DMS53 (cell line): ENCODE measurements around the gene NFKBIB.

ENCODE experiments used
- DNase-seq: peaks from one replicate; lab custom pipeline; 2025; lab: John Stamatoyannopoulos, UW

Gene NFKBIB

DNA sequence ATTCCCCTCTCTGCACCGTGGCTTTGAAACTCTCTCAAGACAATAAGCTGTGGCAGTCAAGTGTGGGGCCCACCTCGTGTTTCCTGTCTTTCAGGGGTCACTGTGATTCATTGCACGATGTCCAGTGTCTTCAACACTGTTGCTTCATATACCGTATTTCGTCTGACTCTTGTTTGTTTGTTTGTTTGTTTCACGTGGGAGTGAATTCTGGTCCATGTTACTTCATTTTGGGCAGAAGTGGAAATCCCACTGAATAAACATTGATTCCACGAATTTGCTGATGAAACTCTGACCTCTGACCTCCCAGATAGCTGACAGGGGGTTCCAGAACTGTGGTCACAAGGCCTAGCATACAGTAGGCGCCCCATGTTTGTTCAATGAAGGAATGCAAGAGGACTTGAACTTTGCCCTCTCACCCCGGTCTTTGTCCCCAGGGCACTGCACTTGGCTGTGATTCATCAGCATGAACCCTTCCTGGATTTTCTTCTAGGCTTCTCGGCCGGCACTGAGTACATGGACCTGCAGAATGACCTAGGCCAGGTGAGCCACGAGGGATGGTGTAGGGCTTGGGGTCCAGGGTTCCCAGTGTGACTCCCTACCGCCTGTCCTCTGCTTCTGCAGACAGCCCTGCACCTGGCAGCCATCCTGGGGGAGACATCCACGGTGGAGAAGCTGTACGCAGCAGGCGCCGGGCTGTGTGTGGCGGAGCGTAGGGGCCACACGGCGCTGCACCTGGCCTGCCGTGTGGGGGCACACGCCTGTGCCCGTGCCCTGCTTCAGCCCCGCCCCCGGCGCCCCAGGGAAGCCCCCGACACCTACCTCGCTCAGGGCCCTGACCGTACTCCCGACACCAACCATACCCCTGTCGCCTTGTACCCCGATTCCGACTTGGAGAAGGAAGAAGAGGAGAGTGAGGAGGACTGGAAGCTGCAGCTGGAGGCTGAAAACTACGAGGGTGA lies 5.1 kb downstream of the NFKBIB start:
- no peak for DNase-seq

DNA sequence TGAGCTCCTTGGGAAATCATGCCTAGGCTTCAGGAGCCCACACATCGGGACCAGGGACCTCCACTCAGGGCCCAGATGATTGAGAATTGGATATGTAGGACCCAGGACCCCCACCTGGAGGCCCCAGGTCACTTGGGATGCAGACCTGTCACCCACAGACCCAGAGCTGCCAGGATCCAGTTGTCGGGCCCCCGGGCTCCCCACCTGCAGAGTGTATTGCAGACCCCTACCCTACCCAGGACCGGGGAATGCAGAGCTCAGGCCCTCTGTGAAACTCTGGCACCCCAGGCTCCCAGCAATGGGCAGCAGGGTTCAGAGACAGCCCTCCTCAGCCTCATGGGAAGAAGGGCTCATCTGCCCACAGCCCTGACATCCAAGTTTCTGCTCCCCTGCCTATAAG lies 5.9 kb downstream of the NFKBIB start:
- no peak for DNase-seq

- DNase-seq = no peak
Measured at GRCh38 chr19:38907227-38907626, 7.5 kb downstream of the NFKBIB start.

- DNase-seq = no peak
Measured at GRCh38 chr19:38907670-38908069, 7.9 kb downstream of the NFKBIB start.

DNA sequence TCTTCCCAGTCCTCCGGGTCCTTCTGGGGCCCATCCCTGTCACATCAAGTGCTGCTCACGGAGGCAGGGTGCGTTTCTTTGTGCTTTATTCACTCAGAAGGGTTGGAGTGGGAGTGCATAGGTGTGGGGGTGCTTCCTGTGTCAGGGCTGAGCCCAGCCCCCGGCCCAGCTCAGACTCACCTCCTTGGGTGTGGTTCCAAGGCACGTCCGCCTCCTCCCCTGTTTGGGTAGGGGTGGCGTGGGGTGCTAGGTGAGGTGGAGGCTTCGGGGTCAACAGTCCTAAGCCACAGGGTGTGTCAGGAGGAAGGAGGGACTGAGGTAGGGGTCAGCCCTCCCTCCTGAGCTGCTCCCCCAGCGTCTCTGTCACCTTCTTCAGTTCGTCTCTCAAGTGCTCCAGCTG lies 9.1 kb downstream of the NFKBIB start:
- no peak for DNase-seq

- DNase-seq = no peak
Measured at GRCh38 chr19:38910488-38910887, 10.7 kb downstream of the NFKBIB start.

DNA sequence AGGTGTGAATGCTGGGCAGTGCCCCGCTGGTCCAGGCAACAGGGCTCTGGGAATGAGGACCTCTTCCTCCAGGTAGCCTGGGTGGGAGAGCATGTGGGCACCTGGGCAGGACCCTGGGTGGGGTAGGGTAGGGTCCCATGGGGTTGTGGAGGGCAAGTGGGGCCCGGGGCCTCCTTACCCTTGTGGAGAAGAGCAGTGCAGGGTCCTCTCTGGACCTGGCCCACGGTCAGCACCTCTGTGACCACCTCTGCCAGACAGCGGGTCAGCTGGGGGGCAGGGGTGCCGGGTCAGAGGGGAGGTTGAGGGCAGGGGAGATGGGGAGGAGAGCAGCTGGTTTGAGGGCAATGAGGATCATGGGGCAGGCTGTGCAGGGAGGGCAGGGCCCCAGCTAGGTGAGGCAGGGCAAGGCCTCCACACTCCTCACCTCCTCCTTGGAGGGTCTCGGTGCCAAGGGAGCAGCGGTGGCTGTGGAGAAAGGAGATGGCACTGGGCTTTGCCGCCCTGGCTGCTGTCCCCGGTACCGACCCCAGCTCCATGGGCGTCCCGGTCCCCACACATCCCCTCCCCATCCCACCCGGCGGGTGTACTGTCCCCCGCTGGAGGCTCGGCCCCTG lies 11.7 kb downstream of the NFKBIB start:
- no peak for DNase-seq

DNA sequence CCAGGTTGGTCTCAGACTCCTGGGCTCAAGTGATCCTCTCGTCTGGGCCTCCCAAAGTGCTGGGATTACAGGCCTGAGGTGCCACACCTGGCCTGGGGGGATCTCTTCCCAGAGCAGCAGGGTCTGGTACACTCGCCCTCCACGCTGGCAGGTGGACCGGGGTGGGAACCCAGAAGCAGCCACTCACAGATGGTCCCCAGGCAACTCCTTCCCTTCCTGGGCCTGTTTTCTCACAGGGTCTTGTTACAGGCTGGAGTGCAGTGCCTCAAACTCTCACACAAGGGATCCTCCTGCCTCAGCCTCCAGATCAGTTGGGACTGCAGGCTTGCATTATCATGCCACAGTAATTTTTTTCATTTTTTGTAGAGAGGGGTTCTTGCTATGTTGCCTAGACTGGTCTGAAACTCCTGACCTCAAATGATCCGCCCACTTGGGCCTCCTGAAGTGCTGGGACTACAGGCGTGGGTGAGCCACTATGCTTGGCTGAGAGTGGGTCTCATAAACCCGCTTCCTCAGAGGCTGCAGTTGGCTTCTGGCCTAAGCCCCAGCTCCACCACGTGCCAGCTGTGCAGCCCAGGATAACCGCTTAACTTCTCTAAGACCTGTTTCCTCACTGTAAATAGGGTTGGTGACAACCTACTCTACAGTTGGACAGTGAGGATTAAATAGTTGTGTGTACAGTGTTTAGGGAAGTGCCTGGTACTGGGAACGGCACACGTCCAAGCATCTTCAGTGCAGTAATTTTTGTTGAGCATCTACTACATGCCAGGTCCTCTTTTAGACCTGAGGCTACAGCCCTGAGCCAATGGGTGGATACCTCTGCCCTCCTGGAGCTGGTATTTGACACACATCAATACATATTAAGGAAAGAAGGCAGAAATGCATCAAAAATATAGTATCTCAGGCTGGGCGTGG lies 13.1 kb downstream of the NFKBIB start:
- no peak for DNase-seq

DNA sequence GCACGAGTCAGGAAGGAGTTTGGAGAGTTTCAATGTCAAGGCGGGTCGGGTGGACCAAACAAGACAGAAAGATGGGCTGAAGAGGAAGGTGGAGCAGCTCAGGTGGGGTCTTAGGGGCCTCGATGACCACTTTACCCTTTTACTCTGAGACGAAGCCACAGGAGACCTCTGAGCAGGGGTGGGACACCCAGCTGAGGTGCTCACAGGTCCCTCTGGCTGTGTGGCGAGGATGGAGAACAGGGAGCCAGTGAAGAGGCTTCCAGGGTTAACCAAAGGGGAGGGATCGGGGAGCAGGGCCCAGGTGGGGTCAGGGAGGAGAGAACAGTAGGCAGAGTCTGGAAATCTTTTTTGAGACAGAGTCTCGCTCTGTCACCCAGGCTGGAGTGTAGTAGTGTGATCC lies 14.2 kb downstream of the NFKBIB start:
- no peak for DNase-seq

DNA sequence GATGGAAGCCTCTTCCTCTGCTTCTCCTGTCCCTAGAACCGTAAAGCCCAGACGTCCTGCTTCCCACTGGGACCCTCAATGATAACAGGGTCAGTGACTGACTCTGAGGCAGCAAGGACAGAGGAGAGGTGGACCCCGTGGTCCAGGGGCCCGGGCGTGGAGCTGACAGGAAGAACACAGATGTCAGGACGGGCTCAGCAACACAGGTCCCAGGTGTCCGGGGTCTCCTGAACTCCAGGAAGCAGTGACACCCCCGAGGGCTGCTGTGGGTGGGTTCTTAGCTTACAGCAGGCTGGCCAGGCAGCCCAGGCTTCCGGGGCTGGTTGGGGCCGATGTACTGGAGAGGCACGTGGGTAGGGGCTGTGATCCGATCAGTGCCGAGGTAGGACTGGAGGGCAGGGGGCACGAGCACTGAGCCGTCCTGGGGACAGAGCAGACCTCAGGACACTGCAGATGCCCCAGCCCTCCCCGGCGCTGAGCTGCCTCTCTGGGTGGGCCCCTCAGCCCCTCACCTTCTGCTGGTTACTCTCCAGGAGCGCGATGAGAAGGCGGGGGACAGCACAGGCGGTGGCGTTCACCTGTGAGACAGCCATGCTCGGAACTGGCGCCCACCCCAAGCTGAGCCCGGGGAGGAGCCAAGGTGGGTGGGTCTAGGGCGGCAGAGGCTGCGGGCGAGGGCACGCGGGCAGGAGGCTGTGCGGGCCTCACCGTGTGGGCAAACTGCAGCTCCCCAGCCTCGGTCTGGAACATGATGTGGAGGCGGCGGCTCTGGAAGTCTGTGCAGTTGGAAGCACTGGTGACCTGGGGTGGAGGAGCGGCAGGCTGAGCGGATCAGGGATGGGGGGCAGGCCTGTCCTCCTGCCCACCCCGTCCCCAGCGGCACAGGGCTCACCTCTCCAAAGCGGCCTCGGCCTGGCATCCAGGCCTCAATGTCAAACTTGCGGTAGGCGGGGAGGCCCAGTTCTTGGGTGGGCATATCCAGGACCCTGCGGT lies 15.9 kb downstream of the NFKBIB start:
- DNase-seq = no peak

DNA sequence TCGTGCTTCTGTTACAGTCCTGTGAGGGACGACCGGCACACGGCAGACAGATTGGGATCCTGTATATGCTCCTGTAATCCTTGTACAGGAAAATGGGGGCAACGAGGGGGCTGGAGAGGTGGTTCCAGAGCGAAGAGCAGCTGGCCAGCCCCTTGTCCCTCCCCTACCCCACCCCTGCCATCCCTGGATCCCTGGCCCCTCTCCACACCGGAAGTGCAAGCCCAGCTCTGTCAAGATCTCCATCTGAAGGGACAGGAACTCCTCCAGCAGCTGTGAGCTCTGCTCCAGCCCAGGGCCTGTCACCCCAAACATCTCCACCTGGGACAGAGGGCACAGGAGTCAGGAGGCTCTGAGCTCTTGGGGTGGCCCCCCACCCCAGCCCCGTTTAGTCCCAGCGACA lies 17.7 kb downstream of the NFKBIB start:
- no peak for DNase-seq

GRCh38 chr19:38917921-38918491 lies 18.2 kb downstream of the NFKBIB start:
- DNase-seq = peak; percentile 61

- DNase-seq = no peak
Measured at GRCh38 chr19:38918526-38918925, 18.8 kb downstream of the NFKBIB start.

- no peak for DNase-seq
Measured at GRCh38 chr19:38919837-38920601, 20.2 kb downstream of the NFKBIB start.

DNA sequence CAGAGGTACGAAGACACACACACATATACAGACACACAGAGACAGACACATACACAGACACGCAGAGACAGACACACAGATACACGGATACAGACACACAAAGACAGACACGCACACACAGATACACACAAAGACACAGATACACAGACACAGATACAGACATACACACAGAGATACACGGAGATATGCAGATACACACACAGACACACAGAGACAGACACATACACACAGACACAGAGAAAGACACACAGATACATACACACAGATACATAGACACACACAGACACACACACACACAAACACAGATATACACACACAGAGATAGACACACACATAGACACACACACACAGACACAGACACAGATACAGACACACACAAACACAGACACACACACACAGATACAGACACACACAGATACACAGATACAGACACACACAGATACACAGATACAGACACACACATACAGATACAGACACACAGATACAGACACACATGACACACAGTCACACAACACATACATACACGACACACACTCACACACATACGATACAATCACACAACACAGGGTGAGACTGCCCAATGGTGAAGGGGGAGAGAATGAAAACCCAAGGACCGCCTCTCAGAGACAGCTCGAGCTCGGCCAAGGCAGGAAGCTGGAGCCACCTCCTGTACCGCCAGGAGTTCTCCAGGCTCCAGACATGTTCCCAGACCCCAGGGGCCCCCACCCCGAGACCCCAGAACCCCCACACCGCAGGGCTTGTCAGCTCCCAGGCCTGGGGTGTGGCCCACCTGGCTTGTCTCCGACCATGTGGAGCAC lies 21.0 kb downstream of the NFKBIB start:
- DNase-seq = no peak

DNA sequence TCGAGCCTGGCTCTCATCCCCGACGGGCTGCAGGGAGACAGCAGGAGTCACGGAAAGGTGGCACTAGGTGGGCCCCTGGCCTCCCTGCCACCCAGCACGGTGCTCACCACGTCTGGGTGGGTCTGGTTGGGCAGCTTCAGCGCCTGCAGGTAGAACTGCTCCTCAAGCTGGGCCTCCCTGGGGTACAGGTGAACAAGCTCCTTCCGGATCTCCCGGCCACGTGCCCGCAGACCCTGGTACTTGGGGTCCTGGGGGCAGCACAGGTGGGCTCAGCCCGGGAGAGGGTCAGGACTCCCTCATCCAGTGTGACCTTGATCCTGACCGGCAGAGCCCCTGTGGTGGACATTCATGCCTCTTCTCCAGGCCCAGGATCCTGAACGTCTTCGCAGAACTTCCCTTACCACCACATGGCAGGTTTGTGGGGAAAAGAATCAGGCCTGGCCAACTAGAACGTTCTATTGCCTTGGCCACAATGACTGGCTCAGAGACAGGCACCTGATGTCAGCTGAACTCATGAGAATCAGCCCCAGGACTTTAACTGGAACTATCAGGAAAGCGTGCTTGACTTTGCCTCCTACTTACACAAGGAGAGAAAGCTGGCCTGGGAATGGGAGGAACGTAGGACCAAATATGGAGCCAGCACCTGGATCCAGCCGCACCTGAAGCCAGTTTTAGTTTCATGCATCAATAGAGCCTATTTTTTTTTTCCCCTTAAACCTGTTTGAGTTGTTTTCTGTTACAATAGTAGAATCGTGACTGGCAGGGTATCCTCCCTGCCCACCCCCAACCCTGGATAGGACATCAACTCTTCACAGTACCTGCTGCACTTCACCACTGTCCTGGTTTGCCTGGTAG lies 21.9 kb downstream of the NFKBIB start:
- no peak for DNase-seq

DNA sequence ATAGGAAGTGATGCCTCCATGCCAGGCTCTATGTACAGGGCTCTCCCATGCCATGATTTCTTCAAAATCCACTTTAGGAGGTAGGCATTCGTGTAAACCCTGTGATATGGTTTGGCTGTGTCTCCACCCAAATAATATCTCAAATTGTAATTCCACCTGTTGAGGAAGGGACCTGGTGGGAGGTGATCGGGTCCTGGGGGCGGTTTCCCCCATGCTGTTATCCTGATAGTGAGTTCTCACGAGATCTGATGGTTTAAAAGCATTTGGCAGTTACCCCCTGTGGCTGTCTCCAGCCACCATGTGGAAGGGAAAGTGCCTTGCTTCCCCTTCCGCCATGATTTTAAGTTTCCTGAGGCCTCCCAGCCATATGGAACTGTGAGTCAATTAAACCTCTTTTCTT lies 22.7 kb downstream of the NFKBIB start:
- DNase-seq = no peak

GRCh38 chr19:38924388-38924787 lies 24.6 kb downstream of the NFKBIB start:
- DNase-seq = no peak
